ENCODE data around the gene MOB3A. TPM values are rescaled to one million over a fixed set of nuclear protein-coding genes. Genes with fewer than 3 reads are reported as not detected.

Gene MOB3A
- total and polyA plus RNA-seq, 4 experiments from 2014 or later = 29.6 to 135 (median 122) TPM

- Histone ChIP-seq H3K9me3 (ENCODE audit: control insufficient read depth in 1 of 2, low read length in 2 of 2) (no peaks in the 10 kb centered on the region), H3K4me1 (ENCODE audit: insufficient read depth, low read length) (peaks cover 48% of the 10 kb centered on the region), H3K4me3 (ENCODE audit: low read length in 2 of 2) (peak overlapping the region; percentile 59 to 87), H3K27ac (ENCODE audit: low read depth, low read length) (peak overlapping the region; percentile 97), H3K27me3 (ENCODE audit: insufficient read depth, low read length) (no peaks in the 10 kb centered on the region), H3K36me3 (ENCODE audit: insufficient read depth, low read length) (no peaks in the 10 kb centered on the region)
- Mint-ChIP-seq H3K9me3 (no peaks in the 10 kb centered on the region), H3K27me3 (no peaks in the 10 kb centered on the region), H3K27ac (peak overlapping the region in 6 of 7 donors; percentile 70 to 99 (median 91)), H3K4me3 (peak overlapping the region; percentile 85 to 98 (median 92)), H3K36me3 (peaks cover 0 to 4% of the 10 kb centered on the region in 2 donors), H3K4me1 (peaks cover 11 to 48% (median 29%) of the 10 kb centered on the region in 4 donors)
- no peak for DNase-seq
- POLR2A ChIA-PET (ENCODE audit: partially characterized antibody) = interaction anchor here (0.7 to 6.7 kb wide), 14 partner anchors 10 to 120 kb away, joined by 3 to 88 read pairs (median 8); partner anchors contain the start of genes MKNK2 and MOB3A
- CTCF ChIA-PET (ENCODE audit: partially characterized antibody) = interaction anchor here (0.5 to 2.9 kb wide), 4 partner anchors 8 to 408 kb away, joined by 3 to 9 read pairs (median 6); no protein-coding TSS in a partner anchor
- intact Hi-C loops (cut with micrococcal nuclease) = no loop called here
Measured at GRCh38 chr19:2062389-2062729, 33.8 kb downstream of the MOB3A start.

- intact Hi-C loops (cut with micrococcal nuclease) = loop anchor here (1.0 to 2.0 kb wide), 4 partner anchors 10 to 43 kb away; partner anchors contain the start of genes IZUMO4, MKNK2 and MOB3A
- H3K9me3 Mint-ChIP-seq = no peaks in the 10 kb centered on the region
- Histone ChIP-seq H3K36me3 (ENCODE audit: insufficient read depth, low read length) (no peaks in the 10 kb centered on the region), H3K27ac (ENCODE audit: low read depth, low read length) (peak overlapping the region; percentile 97), H3K9me3 (ENCODE audit: control insufficient read depth in 1 of 2, low read length in 2 of 2) (no peaks in the 10 kb centered on the region), H3K4me1 (ENCODE audit: insufficient read depth, low read length) (peaks cover 54% of the 10 kb centered on the region), H3K4me3 (ENCODE audit: low read length in 2 of 2) (peak overlapping the region; percentile 87), H3K27me3 (ENCODE audit: insufficient read depth, low read length) (no peaks in the 10 kb centered on the region)
- peak overlapping the region; percentile 93 to 99 (median 97) for H3K27ac Mint-ChIP-seq
- DNase-seq = peak; percentile 98 to 100 (median 100)
- CTCF ChIA-PET (ENCODE audit: partially characterized antibody) = interaction anchor here (1.5 to 2.9 kb wide), 3 partner anchors 9 to 20 kb away, joined by 5 to 9 read pairs (median 8); no protein-coding TSS in a partner anchor
- POLR2A ChIA-PET (ENCODE audit: partially characterized antibody) = interaction anchor here (1.0 to 6.7 kb wide), 12 partner anchors 11 to 164 kb away, joined by 3 to 88 read pairs (median 8); partner anchors contain the start of genes MKNK2 and MOB3A
- H3K4me3 Mint-ChIP-seq = peak overlapping the region; percentile 85 to 98 (median 92)
- peaks cover 0 to 4% of the 10 kb centered on the region in 2 donors for H3K36me3 Mint-ChIP-seq
- no peaks in the 10 kb centered on the region for H3K27me3 Mint-ChIP-seq
- peaks cover 12 to 53% (median 32%) of the 10 kb centered on the region in 4 donors for H3K4me1 Mint-ChIP-seq
Measured at GRCh38 chr19:2061495-2062388, 34.4 kb downstream of the MOB3A start.

GRCh38 chr19:2060884-2061494, 35.1 kb downstream of the MOB3A start:
- H3K27me3 Mint-ChIP-seq = no peaks in the 10 kb centered on the region
- Histone ChIP-seq H3K27ac (ENCODE audit: low read depth, low read length) (peak overlapping the region; percentile 97), H3K27me3 (ENCODE audit: insufficient read depth, low read length) (no peaks in the 10 kb centered on the region), H3K36me3 (ENCODE audit: insufficient read depth, low read length) (no peaks in the 10 kb centered on the region), H3K4me1 (ENCODE audit: insufficient read depth, low read length) (peaks cover 60% of the 10 kb centered on the region), H3K9me3 (ENCODE audit: control insufficient read depth in 1 of 2, low read length in 2 of 2) (no peaks in the 10 kb centered on the region), H3K4me3 (ENCODE audit: low read length in 2 of 2) (peak overlapping the region; percentile 2 to 87)
- H3K4me1 Mint-ChIP-seq = peaks cover 15 to 57% (median 36%) of the 10 kb centered on the region in 4 donors
- ChIA-PET POLR2A (ENCODE audit: partially characterized antibody) (interaction anchor here (0.8 to 6.7 kb wide), 17 partner anchors 9 to 163 kb away, joined by 3 to 88 read pairs (median 5); partner anchors contain the start of genes BTBD2, MKNK2 and MOB3A), CTCF (ENCODE audit: partially characterized antibody) (interaction anchor here (1.5 to 2.9 kb wide), 2 partner anchors 9 kb away, joined by 5 to 9 read pairs; no protein-coding TSS in a partner anchor)
- no peaks in the 10 kb centered on the region for H3K9me3 Mint-ChIP-seq
- peak overlapping the region; percentile 97 to 99 (median 99) for H3K27ac Mint-ChIP-seq
- intact Hi-C loops (cut with micrococcal nuclease) = loop anchor here (1.0 to 2.0 kb wide), 4 partner anchors 10 to 42 kb away; partner anchors contain the start of genes IZUMO4, MKNK2 and MOB3A
- peaks cover 0 to 4% of the 10 kb centered on the region in 2 donors for H3K36me3 Mint-ChIP-seq
- H3K4me3 Mint-ChIP-seq = peak overlapping the region; percentile 79 to 98 (median 92)
- DNase-seq = no peak

GRCh38 chr19:2059422-2060201, 36.5 kb downstream of the MOB3A start:
- peaks cover 21 to 68% (median 46%) of the 10 kb centered on the region in 4 donors for H3K4me1 Mint-ChIP-seq
- Histone ChIP-seq H3K36me3 (ENCODE audit: insufficient read depth, low read length) (no peaks in the 10 kb centered on the region), H3K27me3 (ENCODE audit: insufficient read depth, low read length) (no peaks in the 10 kb centered on the region), H3K4me3 (ENCODE audit: low read length in 2 of 2) (no peak overlapping the region), H3K27ac (ENCODE audit: low read depth, low read length) (peak overlapping the region; percentile 97), H3K4me1 (ENCODE audit: insufficient read depth, low read length) (peaks cover 69% of the 10 kb centered on the region), H3K9me3 (ENCODE audit: control insufficient read depth in 1 of 2, low read length in 2 of 2) (no peaks in the 10 kb centered on the region)
- intact Hi-C loops (cut with micrococcal nuclease) = loop anchor here (2.0 kb wide), 2 partner anchors 17 to 41 kb away; no protein-coding TSS in a partner anchor
- ChIA-PET POLR2A (ENCODE audit: partially characterized antibody) (interaction anchor here (0.6 to 6.7 kb wide), 7 partner anchors 10 to 44 kb away, joined by 3 to 88 read pairs (median 6); partner anchors contain the start of genes BTBD2 and MKNK2), CTCF (ENCODE audit: partially characterized antibody) (interaction anchor here (0.7 to 2.9 kb wide), 2 partner anchors 8 to 40 kb away, joined by 4 to 9 read pairs; no protein-coding TSS in a partner anchor)
- peak overlapping the region; percentile 97 to 99 (median 99) for H3K27ac Mint-ChIP-seq
- no peaks in the 10 kb centered on the region for H3K27me3 Mint-ChIP-seq
- H3K36me3 Mint-ChIP-seq = peaks cover 0 to 4% of the 10 kb centered on the region in 2 donors
- H3K9me3 Mint-ChIP-seq = no peaks in the 10 kb centered on the region
- peak overlapping the region; percentile 79 to 92 (median 90) for H3K4me3 Mint-ChIP-seq
- no peak for DNase-seq

GRCh38 chr19:2058570-2059421, 37.3 kb downstream of the MOB3A start:
- Mint-ChIP-seq H3K4me3 (peak overlapping the region; percentile 26 to 69 (median 44)), H3K9me3 (no peaks in the 10 kb centered on the region), H3K4me1 (peaks cover 19 to 72% (median 47%) of the 10 kb centered on the region in 4 donors), H3K27ac (peak overlapping the region; percentile 73 to 95 (median 85)), H3K36me3 (peaks cover 0 to 4% of the 10 kb centered on the region in 2 donors), H3K27me3 (no peaks in the 10 kb centered on the region)
- Histone ChIP-seq H3K27me3 (ENCODE audit: insufficient read depth, low read length) (no peaks in the 10 kb centered on the region), H3K9me3 (ENCODE audit: control insufficient read depth in 1 of 2, low read length in 2 of 2) (no peaks in the 10 kb centered on the region), H3K36me3 (ENCODE audit: insufficient read depth, low read length) (no peaks in the 10 kb centered on the region), H3K27ac (ENCODE audit: low read depth, low read length) (peak overlapping the region; percentile 97), H3K4me1 (ENCODE audit: insufficient read depth, low read length) (peaks cover 69% of the 10 kb centered on the region), H3K4me3 (ENCODE audit: low read length in 2 of 2) (no peak overlapping the region)
- POLR2A ChIA-PET (ENCODE audit: partially characterized antibody) = interaction anchor here (1.0 to 6.7 kb wide), 7 partner anchors 9 to 117 kb away, joined by 3 to 88 read pairs (median 24); partner anchors contain the start of gene MKNK2
- CTCF ChIA-PET (ENCODE audit: partially characterized antibody) = interaction anchor here (0.7 kb wide), 1 partner anchor 39 kb away, joined by 4 read pairs; no protein-coding TSS in a partner anchor
- DNase-seq = no peak
- intact Hi-C loops (cut with micrococcal nuclease) = no loop called here
